GM23338 (cell line): ENCODE data around the gene ADAMTS17.

Experiments used
- CREB1 ChIP-seq: fragments of 250-450 bp; sonication (Bioruptor Pico); IDR thresholded peaks from 2 replicates; pipeline ENCODE4 v1.5.0; 2020; ENCODE audit warnings: low read depth, mild to moderate bottlenecking, moderate library complexity
- CTCF ChIP-seq, 2 experiments: fragments of 200-600 bp in 1 of 2; sonication (generic) in 1 of 2; conservative IDR thresholded peaks; 2 replicates each; pipeline versions ENCODE4 v1.5.1 to v1.6.1; 2016 to 2017; ENCODE audit warnings: antibody characterized with exemption in 2 of 2, low read depth in 2 of 2, mild to moderate bottlenecking in 2 of 2, moderate library complexity in 1 of 2
- ETS1 ChIP-seq: IDR thresholded peaks from 2 replicates; pipeline ENCODE4 v1.6.1; 2016; ENCODE audit warnings: antibody characterized with exemption
- EZH2 ChIP-seq: fragments of 200-600 bp; sonication (generic); IDR thresholded peaks from one replicate; pipeline ENCODE4 v1.8.0; 2017; ENCODE audit warnings: antibody characterized with exemption, mild to moderate bottlenecking, low read depth; ENCODE audit not compliant: unreplicated experiment
- EZH2phosphoT487 ChIP-seq: fragments of 200-600 bp; sonication (generic); IDR thresholded peaks from one replicate; pipeline ENCODE4 v1.8.1; 2018; ENCODE audit warnings: antibody characterized with exemption; ENCODE audit not compliant: unreplicated experiment
- JUNB ChIP-seq: IDR thresholded peaks from one replicate; pipeline ENCODE4 v1.6.1; 2016; ENCODE audit warnings: antibody characterized with exemption; ENCODE audit not compliant: unreplicated experiment
- POLR2AphosphoS5 ChIP-seq: IDR thresholded peaks from 2 replicates; pipeline ENCODE4 v1.6.1; 2016; ENCODE audit warnings: antibody characterized with exemption, low read depth
- REST ChIP-seq: IDR thresholded peaks from one replicate; pipeline ENCODE4 v1.6.1; 2018; ENCODE audit warnings: antibody characterized with exemption; ENCODE audit not compliant: unreplicated experiment
- STAT1 ChIP-seq: IDR thresholded peaks from one replicate; pipeline ENCODE4 v1.6.1; 2016; ENCODE audit warnings: antibody characterized with exemption; ENCODE audit not compliant: unreplicated experiment
- ZNF114 ChIP-seq: fragments of 250-450 bp; sonication (Bioruptor Pico); IDR thresholded peaks from 2 replicates; pipeline ENCODE4 v1.5.0; 2020; ENCODE audit warnings: mild to moderate bottlenecking, moderate library complexity
- ZNF331 ChIP-seq: fragments of 250-450 bp; sonication (Bioruptor Pico); IDR thresholded peaks from 2 replicates; pipeline ENCODE4 v1.5.0; 2020; ENCODE audit warnings: low read depth, mild to moderate bottlenecking, moderate library complexity
- ZNF462 ChIP-seq: fragments of 250-450 bp; sonication (Bioruptor Pico); IDR thresholded peaks from 2 replicates; pipeline ENCODE4 v1.5.0; 2020; ENCODE audit warnings: mild to moderate bottlenecking, moderate library complexity

- TF ChIP-seq CTCF (conservative IDR thresholded peaks at IDR 0.05; ENCODE audit: low read depth in 2 of 2) (no peak), REST (no peak), EZH2 (no peak), POLR2AphosphoS5 (no peak), ZNF331 (no peak), CREB1 (no peak), JUNB (no peak), EZH2phosphoT487 (no peak), ETS1 (no peak), ZNF462 (CRISPR knock-in tag) (no peak), ZNF114 (no peak), STAT1 (no peak)
Observed at GRCh38 chr15:100297812-100298211, 44.0 kb downstream of the ADAMTS17 start.
